Endothelial cell of umbilical vein (primary cell): ENCODE data around the gene AIG1. TPM values are rescaled to one million over a fixed set of nuclear protein-coding genes. Genes with fewer than 3 reads are reported as not detected.

ENCODE experiments used
- BruUV-seq: library from RNA; stranded (reverse); fragments of 400-500 nt; replicated peaks from 2 replicates; lab custom pipeline; 2021; lab: Mats Ljungman, UMichigan
- CTCF ChIA-PET: fragments of 300-600, 350-600 bp; sonication (Branson Sonifier 250); formaldehyde crosslinking; loops from one replicate; lab custom pipeline; 2021; ENCODE audit warnings: antibody characterized with exemption, inconsistent platforms; lab: Charles Lee
- POLR2A ChIA-PET: fragments of 300-600, 350-600 bp; sonication (Branson Sonifier 250); formaldehyde crosslinking; loops from one replicate; lab custom pipeline; 2021; ENCODE audit warnings: antibody characterized with exemption, inconsistent platforms; lab: Charles Lee
- DNase-seq: peaks from one replicate; pipeline ENCODE4 v3.0.0-alpha.2; 2011; ENCODE audit warnings: low read depth, low spot score
- FAIRE-seq: peaks from 2 replicates; lab custom pipeline; 2011; peaks lifted over from hg19 to GRCh38; lab: Jason Lieb, UNC
- H2AFZ ChIP-seq: 2 replicates; pipeline ENCODE4 v1.6.0; 2012; ENCODE audit warnings: low read depth, low read length, control low read depth, inconsistent platforms
- H3K27ac ChIP-seq: 2 replicates; pipeline ENCODE4 v1.5.1; 2011; ENCODE audit warnings: low read depth, mild to moderate bottlenecking, control low read depth, low read length, moderate library complexity; ENCODE audit not compliant: insufficient read depth
- H3K27me3 ChIP-seq, 2 experiments: 2 replicates each; pipeline versions ENCODE4 v1.6.0 to v1.6.1; 2011; ENCODE audit warnings: low read length in 2 of 2, mixed read lengths in 1 of 2; ENCODE audit not compliant: control insufficient read depth in 2 of 2, insufficient read depth in 2 of 2
- H3K36me3 ChIP-seq, 2 experiments: 2 replicates in 1 of 2; 3 replicates in 1 of 2; pipeline ENCODE4 v1.5.1; 2011; ENCODE audit warnings: low read length in 2 of 2, mild to moderate bottlenecking in 1 of 2, moderate library complexity in 1 of 2; ENCODE audit not compliant: control insufficient read depth in 2 of 2, insufficient read depth in 2 of 2; ENCODE audit errors: extremely low read depth in 1 of 2
- H3K4me1 ChIP-seq: 3 replicates; pipeline ENCODE4 v1.5.1; 2011; ENCODE audit warnings: mild to moderate bottlenecking, low read length; ENCODE audit not compliant: control insufficient read depth, insufficient read depth; ENCODE audit errors: extremely low read depth
- H3K4me2 ChIP-seq: 2 replicates; pipeline ENCODE4 v1.6.1; 2011; ENCODE audit warnings: low read length, control low read depth, mixed read lengths; ENCODE audit not compliant: insufficient read depth
- H3K4me3 ChIP-seq, 3 experiments: fragments of 200-600 bp in 1 of 3; sonication (generic), shearing (Covaris generic) in 1 of 3; replicated peaks in 1 of 3; 2 replicates each; pipeline ENCODE4 v1.5.1; 2011 to 2016; ENCODE audit warnings: control low read depth in 3 of 3, low read length in 3 of 3, mild to moderate bottlenecking in 2 of 3, inconsistent platforms in 1 of 3, low read depth in 1 of 3, moderate library complexity in 1 of 3; ENCODE audit not compliant: insufficient read depth in 1 of 3
- H3K79me2 ChIP-seq: 2 replicates; pipeline ENCODE4 v1.6.0; 2012; ENCODE audit warnings: low read length, inconsistent platforms; ENCODE audit not compliant: control insufficient read depth, insufficient read depth
- H3K9ac ChIP-seq: replicated peaks from 2 replicates; pipeline ENCODE3; 2011; ENCODE audit warnings: low read length, control low read depth; ENCODE audit not compliant: insufficient read depth; ENCODE audit errors: extremely low read depth
- H3K9me1 ChIP-seq: replicated peaks from 3 replicates; pipeline ENCODE4 v1.6.0; 2011; ENCODE audit warnings: mild to moderate bottlenecking, low read length; ENCODE audit not compliant: control insufficient read depth, insufficient read depth; ENCODE audit errors: extremely low read depth
- H3K9me3 ChIP-seq: replicated peaks from 2 replicates; pipeline ENCODE4 v1.5.1; 2012; ENCODE audit warnings: low read length, inconsistent platforms; ENCODE audit not compliant: control insufficient read depth, insufficient read depth
- H4K20me1 ChIP-seq: replicated peaks from 2 replicates; pipeline ENCODE3; 2011; ENCODE audit warnings: mild to moderate bottlenecking, low read length; ENCODE audit not compliant: control insufficient read depth, insufficient read depth; ENCODE audit errors: extremely low read depth
- CTCF ChIP-seq, 2 donors: IDR thresholded peaks; 1 replicate in 1 of 2; 2 replicates in 1 of 2; pipeline ENCODE4 v1.5.1; 2011; ENCODE audit warnings: low read length in 2 of 2, mild to moderate bottlenecking in 2 of 2, moderate library complexity in 2 of 2, control low read depth in 1 of 2, inconsistent platforms in 1 of 2, low read depth in 1 of 2; ENCODE audit not compliant: insufficient read depth in 1 of 2; ENCODE audit errors: extremely low read depth in 1 of 2
- EZH2 ChIP-seq: IDR thresholded peaks from 2 replicates; pipeline ENCODE4 v1.6.1; 2012; ENCODE audit warnings: borderline replicate concordance, low read depth, mild to moderate bottlenecking, moderate library complexity, low read length, inconsistent platforms; ENCODE audit not compliant: severe bottlenecking
- FOS ChIP-seq: IDR thresholded peaks from 2 replicates; pipeline ENCODE4 v1.6.1; 2011; ENCODE audit warnings: mild to moderate bottlenecking, low read length, moderate library complexity, borderline replicate concordance; ENCODE audit not compliant: insufficient read depth
- GATA2 ChIP-seq: IDR thresholded peaks from 2 replicates; pipeline ENCODE4 v1.7.0; 2011; ENCODE audit warnings: low read depth, mild to moderate bottlenecking, moderate library complexity, mixed read lengths, low read length; ENCODE audit not compliant: insufficient read length, insufficient read depth
- JUN ChIP-seq: IDR thresholded peaks from 2 replicates; pipeline ENCODE4 v1.6.1; 2011; ENCODE audit warnings: borderline replicate concordance, low read depth; ENCODE audit not compliant: insufficient read length, insufficient read depth
- MAX ChIP-seq: IDR thresholded peaks from 2 replicates; pipeline ENCODE4 v1.6.1; 2011; ENCODE audit not compliant: insufficient read depth, insufficient read length
- MYC ChIP-seq: IDR thresholded peaks from one replicate; pipeline ENCODE4 v1.6.1; 2011; ENCODE audit warnings: mild to moderate bottlenecking, low read depth, low read length
- POLR2A ChIP-seq: IDR thresholded peaks from 2 replicates; pipeline ENCODE4 v1.6.1; 2012; ENCODE audit warnings: low read depth, mild to moderate bottlenecking, control low read depth, low read length
- POLR2AphosphoS5 ChIP-seq: IDR thresholded peaks from 2 replicates; pipeline ENCODE4 v1.6.1; 2012; ENCODE audit warnings: low read depth, mild to moderate bottlenecking, control low read depth, low read length, moderate library complexity; ENCODE audit not compliant: insufficient read depth
- dilution Hi-C: fragments of 300-500 bp; cut with MboI; formaldehyde crosslinking; loops from one replicate; pipeline ENCODE4 v1.15.0; 2019; ENCODE audit warnings: low sequenced_read_pairs; ENCODE audit not compliant: extremely low pct_ligation_motif_present
- intact Hi-C: fragments of 100-400 bp; cut with micrococcal nuclease; formaldehyde crosslinking; loops from one replicate; pipeline ENCODE4 v1.10.0; 2022
- polyA plus RNA-seq, 4 experiments: library from polyadenylated mRNA; depleted of rRNA in 3 of 4; stranded (reverse) in 3 of 4; unstranded in 1 of 4; fragments of >200 nt; gene quantifications; 2 replicates each; pipeline versions ENCODE4 v1.2.1 to v1.2.3, GENCODE V29; 2011 to 2012; ENCODE audit warnings: missing spikeins in 1 of 4
- total RNA-seq: library from RNA; stranded (reverse); gene quantifications from 2 replicates; pipeline ENCODE4 v1.2.3, GENCODE V29; 2021

The AIG1 gene
- total and polyA plus RNA-seq, 2 donors (not counting 3 experiments of a cell fraction or from before 2014, with no cell fraction given): 17.7 to 22.7 TPM

- H3K27ac ChIP-seq: no peak overlapping the region
- no peaks in the 10 kb centered on the region for H3K9me3 ChIP-seq
- H3K36me3 ChIP-seq: no peaks in the 10 kb centered on the region
- intact Hi-C loops (loop anchor here (10.0 kb wide), 1 partner anchor 547 kb away; no protein-coding TSS in a partner anchor), dilution Hi-C loops (no loop called here)
- no peak overlapping the region for H2AFZ ChIP-seq
- no peak overlapping the region for H3K9ac ChIP-seq
- no peaks in the 10 kb centered on the region for H4K20me1 ChIP-seq
- no peaks in the 10 kb centered on the region for H3K4me1 ChIP-seq
- DNase-seq (no peak), FAIRE-seq (no peak)
- H3K9me1 ChIP-seq: no peaks in the 10 kb centered on the region
- H3K79me2 ChIP-seq: no peaks in the 10 kb centered on the region
- H3K27me3 ChIP-seq: no peaks in the 10 kb centered on the region
- CTCF ChIA-PET: no interaction called here
- no peak overlapping the region for H3K4me2 ChIP-seq
- TF ChIP-seq CTCF (IDR thresholded peaks at IDR 0.05; ENCODE audit: extremely low read depth in 1 of 2, insufficient read depth in 1 of 2, low read depth in 1 of 2, low read length in 2 of 2) (no peak), EZH2 (no peak), GATA2 (no peak)
- no peak overlapping the region for H3K4me3 ChIP-seq
- POLR2A ChIA-PET: no interaction called here
- BruUV-seq: no TSS peak
These were observed 39.1 kb upstream of the AIG1 start for GRCh38 chr6:143021543-143021942.

GRCh38 chr6:143022587-143022986, 38.1 kb upstream of the AIG1 start:
- no peak overlapping the region for H2AFZ ChIP-seq
- no peaks in the 10 kb centered on the region for H3K36me3 ChIP-seq
- H3K4me2 ChIP-seq: no peak overlapping the region
- CTCF ChIA-PET: interaction anchor here (2.1 kb wide), 1 partner anchor 330 kb away, joined by 18 read pairs; no protein-coding TSS in a partner anchor
- H4K20me1 ChIP-seq: no peaks in the 10 kb centered on the region
- no peaks in the 10 kb centered on the region for H3K27me3 ChIP-seq
- H3K27ac ChIP-seq: no peak overlapping the region
- DNase-seq: no peak
- no peaks in the 10 kb centered on the region for H3K9me1 ChIP-seq
- dilution Hi-C loops (no loop called here), intact Hi-C loops (loop anchor here (10.0 kb wide), 1 partner anchor 548 kb away; no protein-coding TSS in a partner anchor)
- no peaks in the 10 kb centered on the region for H3K9me3 ChIP-seq
- POLR2A ChIA-PET: no interaction called here
- H3K4me3 ChIP-seq: no peak overlapping the region
- no peak for FAIRE-seq
- no peak for TF ChIP-seq POLR2A
- TF ChIP-seq JUN: no peak
- no peak for TF ChIP-seq MYC
- TF ChIP-seq MAX: no peak
- TF ChIP-seq EZH2: no peak
- TF ChIP-seq POLR2AphosphoS5: no peak
- no peak for TF ChIP-seq FOS
- no peak for TF ChIP-seq CTCF (IDR thresholded peaks at IDR 0.05; ENCODE audit: extremely low read depth in 1 of 2, insufficient read depth in 1 of 2, low read depth in 1 of 2, low read length in 2 of 2)
- no peak for TF ChIP-seq GATA2
- no peaks in the 10 kb centered on the region for H3K79me2 ChIP-seq
- no peak overlapping the region for H3K9ac ChIP-seq
- no peaks in the 10 kb centered on the region for H3K4me1 ChIP-seq
- BruUV-seq: no TSS peak
